Stimulated activated CD8-positive, alpha-beta memory T cell treated with anti-CD3 and anti-CD28 coated beads, Interleukin-2, amount 100 ng/mL, for 48 hours (primary cell): ENCODE data around the gene TTLL9.

Experiments
- DNase-seq, 2 donors: peaks; one replicate each; pipeline ENCODE4 v3.0.0-alpha.2; 2020; ENCODE audit warnings: low read depth in 2 of 2

Gene TTLL9

GRCh38 chr20:31836853-31837608, 33.4 kb upstream of the TTLL9 start:
- no peak for DNase-seq

- DNase-seq: no peak
These were observed 32.5 kb upstream of the TTLL9 start for GRCh38 chr20:31837896-31838397.

GRCh38 chr20:31838646-31839292, 31.7 kb upstream of the TTLL9 start:
- no peak for DNase-seq

- DNase-seq: no peak
These were observed 30.5 kb upstream of the TTLL9 start for GRCh38 chr20:31839782-31840487.

- DNase-seq: no peak
These were observed 29.3 kb upstream of the TTLL9 start for GRCh38 chr20:31840906-31841816.

GRCh38 chr20:31841928-31842327, 28.5 kb upstream of the TTLL9 start:
- no peak for DNase-seq

- no peak for DNase-seq
These were observed 27.8 kb upstream of the TTLL9 start for GRCh38 chr20:31842471-31843157.

GRCh38 chr20:31843288-31843687, 27.1 kb upstream of the TTLL9 start:
- DNase-seq: no peak

GRCh38 chr20:31843881-31844280, 26.6 kb upstream of the TTLL9 start:
- DNase-seq: no peak

- DNase-seq: no peak
These were observed 25.6 kb upstream of the TTLL9 start for GRCh38 chr20:31844737-31845299.

- no peak for DNase-seq
These were observed 25.1 kb upstream of the TTLL9 start, which contains the start of gene FOXS1 for GRCh38 chr20:31845300-31845863. TSS of gene FOXS1 (minus strand) at chr20:31845604. CDS start at chr20:31845542, 62 bp downstream.

- no peak for DNase-seq
These were observed 23.7 kb upstream of the TTLL9 start for GRCh38 chr20:31846793-31847138.

GRCh38 chr20:31848088-31848999, 22.1 kb upstream of the TTLL9 start:
- no peak for DNase-seq

- DNase-seq: no peak
These were observed 21.0 kb upstream of the TTLL9 start for GRCh38 chr20:31849306-31849930.

GRCh38 chr20:31851240-31851955, 19.0 kb upstream of the TTLL9 start:
- no peak for DNase-seq

- no peak for DNase-seq
These were observed 17.0 kb upstream of the TTLL9 start for GRCh38 chr20:31853481-31853880.

GRCh38 chr20:31856516-31856915, 13.9 kb upstream of the TTLL9 start:
- no peak for DNase-seq
